NCI-H82 treated with DMSO at 0.1 percent for 48 hours (cell line): ENCODE results near the gene PIK3R6.
"Not testable (repeated sequence)": the region's sequence is repeated elsewhere in the genome, so short reads cannot be mapped to it uniquely, and the experiment has no call there.

ENCODE experiments used
- DNase-seq: peaks from one replicate; lab custom pipeline; 2025; ENCODE audit not compliant: unreplicated experiment; lab: John Stamatoyannopoulos, UW

Gene PIK3R6

GRCh38 chr17:8829036-8829941, 38.2 kb downstream of the PIK3R6 start:
- no peak for DNase-seq

DNA sequence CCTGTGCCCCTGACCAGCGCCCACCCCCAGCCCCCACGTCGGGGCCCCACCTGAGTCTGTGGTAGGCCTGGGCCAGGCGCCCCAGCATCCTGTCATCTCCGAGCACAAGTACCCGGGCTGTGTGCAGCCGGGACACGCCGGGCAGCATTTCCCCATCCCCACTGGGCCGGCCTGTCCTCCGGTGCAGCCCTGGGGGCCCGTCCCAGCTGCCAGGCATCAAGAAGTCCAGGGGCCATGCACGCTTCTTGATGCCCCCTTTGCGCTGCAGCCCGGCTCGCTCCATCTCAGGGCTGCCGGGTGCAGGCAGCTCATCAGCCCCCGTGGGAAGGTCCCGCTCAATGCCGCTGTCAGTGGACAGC, 39.0 kb downstream of the PIK3R6 start:
- no peak for DNase-seq

DNA sequence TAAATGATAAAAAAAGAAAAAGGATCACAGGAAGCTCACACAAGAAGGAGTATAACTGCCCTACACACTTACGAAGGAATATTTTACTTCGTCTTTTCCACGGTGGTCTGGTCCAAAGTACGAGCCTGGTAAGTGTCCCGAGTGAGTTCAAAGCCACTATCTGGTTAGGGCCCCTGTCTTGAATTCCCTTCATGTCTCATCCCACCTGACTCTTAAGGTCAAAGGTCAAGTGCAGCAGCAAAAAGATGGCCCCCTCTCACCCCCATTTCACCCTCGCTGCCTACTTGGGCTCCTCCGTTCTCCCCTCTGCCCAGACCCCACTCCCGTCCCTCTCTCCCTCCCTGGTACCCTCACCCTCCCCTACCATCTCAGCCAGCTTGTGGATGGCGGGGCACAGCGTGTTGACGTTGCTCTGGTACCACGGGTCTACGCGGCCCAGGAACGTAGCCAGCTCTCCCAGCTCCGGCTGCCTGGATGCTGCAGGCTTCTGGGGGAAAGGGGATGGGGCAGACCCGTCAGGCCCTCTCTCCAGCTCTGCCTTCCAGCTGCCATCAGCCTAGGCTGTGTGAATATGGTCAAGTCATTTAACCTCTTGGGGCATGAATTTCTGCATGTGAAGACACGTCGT, 40.6 kb downstream of the PIK3R6 start:
- no peak for DNase-seq

DNA sequence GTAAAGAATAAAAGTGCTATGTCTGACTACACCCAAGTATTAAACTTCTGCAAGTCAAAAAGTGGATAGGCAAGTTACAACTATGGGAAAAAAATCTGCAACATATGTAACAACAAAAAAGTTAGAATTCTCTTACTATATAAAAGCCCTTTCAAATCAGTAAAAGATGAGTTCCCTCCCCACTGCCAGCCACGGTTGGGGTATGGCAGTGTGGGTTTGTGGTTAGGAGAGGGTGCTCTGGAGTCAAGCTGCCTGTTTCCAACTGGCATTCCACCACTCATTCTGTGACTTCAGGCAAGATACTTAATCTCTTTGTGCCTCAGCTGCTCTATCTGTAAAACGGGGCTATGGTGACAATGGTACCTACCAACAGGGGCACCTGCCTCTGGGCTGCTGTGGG, 41.7 kb downstream of the PIK3R6 start:
- DNase-seq, result no peak

DNA sequence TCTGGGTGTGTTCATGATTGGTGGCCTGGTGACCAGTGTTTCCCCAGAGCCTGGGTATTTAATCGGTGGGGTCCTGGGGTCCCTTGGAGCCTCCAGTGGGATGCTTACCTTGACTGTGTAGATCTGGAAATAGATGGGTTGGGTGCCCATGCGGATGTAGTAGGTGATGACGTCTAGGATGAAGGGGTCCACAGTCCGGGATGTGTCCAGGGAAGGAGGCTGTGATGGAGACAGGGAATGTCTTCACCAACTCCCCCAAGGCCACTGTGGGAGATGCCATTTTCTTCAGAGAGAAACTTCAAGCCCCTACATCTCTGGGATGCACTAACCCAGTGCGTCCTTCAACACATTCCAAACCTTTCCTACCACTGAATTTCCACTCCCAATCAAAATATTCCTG, 44.2 kb downstream of the PIK3R6 start:
- no peak for DNase-seq

GRCh38 chr17:8822401-8823035, 45.0 kb downstream of the PIK3R6 start:
- no peak for DNase-seq

DNA sequence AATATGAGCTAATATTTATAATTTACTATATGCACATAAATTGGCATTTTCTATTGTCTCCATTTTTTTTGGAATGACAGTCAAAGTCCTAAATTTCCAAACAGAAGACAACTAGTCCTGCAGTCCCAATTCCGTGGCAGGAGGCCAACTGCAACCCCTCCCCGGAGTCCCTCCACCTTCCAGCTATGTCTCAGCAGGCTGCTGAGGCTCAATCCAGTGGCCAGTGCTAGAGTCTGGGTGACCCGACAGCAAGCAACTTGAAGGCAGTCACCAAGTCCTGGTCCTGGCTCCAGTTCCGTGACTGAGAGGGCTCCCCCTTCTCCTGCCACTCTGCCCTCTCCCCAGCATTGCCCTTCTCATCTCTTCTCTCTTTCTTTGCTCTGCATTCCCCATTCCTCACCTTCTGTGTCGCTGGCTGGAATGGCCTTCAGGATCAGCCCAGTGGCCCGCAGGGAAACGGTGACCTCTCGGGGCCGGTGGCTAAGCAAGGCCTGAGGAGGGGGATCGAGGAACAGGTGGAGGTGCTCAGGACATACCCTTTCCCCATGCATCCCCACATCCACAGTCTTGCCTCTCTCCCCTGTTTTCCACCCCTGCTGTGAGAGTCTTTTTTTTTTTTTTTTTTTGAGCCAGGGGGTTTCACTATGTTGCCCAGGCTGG, 45.9 kb downstream of the PIK3R6 start:
- DNase-seq, result no peak

DNA sequence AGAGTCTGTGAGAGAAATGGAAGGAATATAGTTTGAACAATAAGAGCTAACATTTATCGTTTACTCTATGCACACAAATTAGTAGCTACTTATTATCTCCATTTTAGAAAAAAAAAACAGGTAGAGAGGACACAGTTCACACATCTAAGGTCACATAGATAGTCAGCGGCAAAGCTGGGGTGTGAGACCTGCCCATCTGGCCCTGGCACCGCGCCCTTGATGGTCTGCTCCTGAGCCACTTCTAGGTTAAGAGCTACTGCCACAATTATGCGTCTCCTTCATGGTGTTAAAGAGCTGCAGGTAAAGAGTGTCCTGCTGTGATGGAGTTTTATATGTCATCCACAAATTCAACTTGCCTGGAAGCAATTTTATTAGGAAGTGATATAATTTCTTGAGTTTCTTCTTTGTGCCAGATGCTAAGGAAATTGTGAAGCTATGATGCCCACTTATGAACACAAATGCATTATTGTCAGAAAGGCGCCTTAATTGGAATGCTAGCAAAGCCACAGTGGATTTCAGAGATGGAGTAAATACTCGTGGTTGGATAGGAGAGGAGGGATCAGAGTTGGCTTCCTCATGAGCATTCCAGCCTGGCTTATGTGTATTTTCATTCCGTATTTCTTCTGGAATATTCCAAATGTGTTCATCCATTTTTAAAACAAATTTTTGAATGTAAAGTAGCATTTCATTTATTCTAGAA, 47.0 kb downstream of the PIK3R6 start:
- DNase-seq, result no peak

GRCh38 chr17:8818654-8819330, 48.7 kb downstream of the PIK3R6 start:
- DNase-seq, result no peak

DNA sequence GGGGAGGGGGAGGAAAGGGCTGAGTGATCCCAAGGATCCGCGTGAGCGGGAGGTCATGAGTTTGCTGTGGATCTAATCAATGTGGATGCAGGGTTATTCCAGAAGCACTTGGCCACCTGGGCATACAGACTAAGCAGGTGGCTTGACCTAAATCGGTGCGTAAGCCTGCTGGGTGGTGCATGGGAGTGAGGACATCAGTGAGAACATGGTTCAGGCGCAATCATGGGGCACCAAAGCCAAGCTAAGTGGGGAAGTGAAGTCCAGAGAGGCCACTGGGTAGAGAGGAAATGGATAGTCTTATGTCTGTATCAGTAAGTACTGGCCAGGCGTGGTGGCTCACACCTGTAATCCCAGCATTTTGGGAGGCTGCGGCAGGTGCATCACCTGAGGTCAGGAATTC, 49.4 kb downstream of the PIK3R6 start:
- DNase-seq, result no peak

DNA sequence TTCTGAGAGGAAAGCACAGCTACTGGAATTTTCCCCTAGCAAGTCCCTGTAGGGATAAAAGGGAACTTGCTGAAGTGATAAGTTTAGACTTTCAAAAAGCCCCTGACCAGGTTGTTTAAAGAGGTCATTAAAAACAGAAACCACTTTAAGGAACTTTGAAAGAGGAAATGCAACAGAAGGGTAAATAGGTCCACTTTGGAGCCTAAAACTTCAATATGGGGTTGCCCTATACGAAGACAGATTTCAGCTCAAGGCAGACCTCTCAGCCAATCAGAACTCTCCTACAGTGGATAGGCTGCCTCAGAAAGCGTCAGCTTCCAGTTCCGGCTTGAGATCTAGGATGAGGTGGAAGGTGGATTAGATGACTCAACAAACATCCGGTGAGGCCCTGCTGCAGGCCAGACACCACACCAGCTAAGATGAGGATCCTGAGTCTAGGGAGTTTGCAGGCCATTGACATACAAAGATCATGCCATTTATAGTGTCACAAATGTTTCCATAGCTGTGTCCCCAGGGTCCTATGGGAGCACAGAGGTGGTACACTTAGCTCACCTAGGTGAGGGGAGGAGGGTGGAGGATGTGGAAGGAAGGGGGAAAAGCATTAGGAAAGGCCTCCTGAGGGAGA, 60.4 kb downstream of the PIK3R6 start:
- DNase-seq, result no peak

GRCh38 chr17:8806253-8806925, 61.1 kb downstream of the PIK3R6 start:
- DNase-seq, result no peak

DNA sequence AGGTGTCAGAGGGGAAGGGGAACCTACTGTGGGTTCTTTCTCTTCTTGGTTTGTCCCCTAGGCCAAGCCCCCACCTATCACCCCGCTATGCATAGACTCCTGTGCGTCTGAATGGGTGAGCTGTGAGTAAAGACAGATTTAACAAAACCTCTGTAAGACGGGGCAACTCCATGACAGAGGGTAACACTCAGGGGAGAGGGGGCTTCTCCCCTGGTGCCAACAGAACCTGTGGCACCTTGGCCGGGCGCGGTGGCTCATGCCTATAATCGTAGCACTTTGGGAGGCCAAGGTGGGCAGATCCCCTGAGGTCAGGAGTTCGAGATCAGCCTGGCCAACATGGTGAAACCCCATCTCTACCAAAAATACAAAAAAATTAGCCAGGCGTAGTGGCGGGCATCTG, 62.1 kb downstream of the PIK3R6 start:
- DNase-seq, result not testable (repeated sequence)

- no peak for DNase-seq
These were observed 63.7 kb downstream of the PIK3R6 start for GRCh38 chr17:8803531-8804420.

- no peak for DNase-seq
These were observed 66.2 kb downstream of the PIK3R6 start for GRCh38 chr17:8801135-8801840.

GRCh38 chr17:8800656-8801055, 66.8 kb downstream of the PIK3R6 start:
- no peak for DNase-seq

DNA sequence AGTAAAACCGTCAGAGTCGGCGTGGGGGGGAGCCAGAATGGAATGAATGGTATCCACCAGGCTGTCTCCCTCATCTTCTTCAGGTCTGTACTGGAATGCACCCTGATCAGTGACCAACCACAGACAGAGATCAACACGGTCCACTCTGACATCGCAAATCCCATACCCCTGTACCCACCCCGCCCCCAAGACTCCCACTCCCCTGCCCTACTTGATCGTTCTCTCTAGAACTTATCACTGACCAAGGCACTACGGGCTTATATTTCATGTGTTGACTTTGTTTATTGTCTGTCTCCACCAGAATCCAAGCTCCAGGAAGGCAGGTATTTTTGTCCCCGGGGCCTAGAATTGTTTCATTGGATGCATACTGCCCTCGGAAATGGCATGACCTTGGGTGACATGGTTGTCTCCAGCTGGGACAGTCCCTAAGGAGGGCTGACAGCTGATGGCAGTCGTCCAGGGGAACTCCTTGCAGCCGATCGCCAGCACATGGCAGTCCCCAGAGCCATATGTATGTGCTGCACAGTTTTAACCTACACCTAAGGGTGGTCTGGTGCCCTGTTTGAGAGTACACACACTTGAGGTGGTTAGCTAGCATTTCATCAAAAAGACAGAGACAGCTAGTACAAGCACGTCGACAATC, 67.8 kb downstream of the PIK3R6 start:
- no peak for DNase-seq
